HG03095 (cell line): Measurements from ENCODE around the gene GPS1.
A peak's percentile ranks its signal among the peaks of the same experiment; 100 is the strongest.
"Not testable (repeated sequence)": the region's sequence is repeated elsewhere in the genome, so short reads cannot be mapped to it uniquely, and the experiment has no call there.

ENCODE experiments used
- ATAC-seq: cut with Tn5 transposase; IDR thresholded peaks from one replicate; pipeline ENCODE4 v1.9.1; 2021; ENCODE audit warnings: moderate library complexity; ENCODE audit not compliant: unreplicated experiment

Gene GPS1

DNA sequence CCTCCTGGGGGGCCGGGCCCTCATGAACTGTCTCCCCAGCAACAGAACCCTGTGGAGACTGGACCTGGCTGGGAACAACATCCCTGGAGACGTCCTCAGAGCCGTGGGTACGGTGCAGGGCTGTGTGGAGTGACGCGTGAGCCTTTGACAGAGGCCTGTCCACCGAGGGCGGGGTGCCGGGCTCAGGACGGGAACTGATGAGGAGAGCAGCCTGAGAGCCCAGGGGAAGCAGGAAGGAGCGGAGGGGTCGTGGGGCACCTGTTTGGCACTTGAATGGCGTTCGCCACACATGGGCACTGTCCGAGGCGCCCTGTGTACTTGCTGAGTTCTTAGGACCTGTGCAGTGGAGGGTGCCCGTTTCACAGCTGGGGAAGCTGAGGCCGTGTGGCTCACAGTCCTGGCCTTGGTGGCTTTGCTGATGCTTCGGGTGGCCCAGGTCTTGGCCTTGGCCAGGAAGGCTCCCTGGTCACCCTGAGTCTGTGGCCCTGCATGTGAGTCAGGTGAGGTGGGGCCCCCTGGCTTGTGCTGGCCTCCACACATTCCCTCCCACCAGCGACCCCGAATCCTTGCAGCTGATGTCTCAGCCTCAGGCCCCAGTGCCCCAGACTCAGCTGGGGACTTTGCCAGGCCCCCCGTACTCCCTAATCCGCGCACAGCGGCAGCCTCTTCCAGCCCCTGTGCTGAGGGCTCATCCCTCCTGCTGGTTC, 26.1 kb upstream of the GPS1 start:
- ATAC-seq: no peak

- ATAC-seq: no peak
These were observed 23.5 kb upstream of the GPS1 start for GRCh38 chr17:82028246-82028645.

DNA sequence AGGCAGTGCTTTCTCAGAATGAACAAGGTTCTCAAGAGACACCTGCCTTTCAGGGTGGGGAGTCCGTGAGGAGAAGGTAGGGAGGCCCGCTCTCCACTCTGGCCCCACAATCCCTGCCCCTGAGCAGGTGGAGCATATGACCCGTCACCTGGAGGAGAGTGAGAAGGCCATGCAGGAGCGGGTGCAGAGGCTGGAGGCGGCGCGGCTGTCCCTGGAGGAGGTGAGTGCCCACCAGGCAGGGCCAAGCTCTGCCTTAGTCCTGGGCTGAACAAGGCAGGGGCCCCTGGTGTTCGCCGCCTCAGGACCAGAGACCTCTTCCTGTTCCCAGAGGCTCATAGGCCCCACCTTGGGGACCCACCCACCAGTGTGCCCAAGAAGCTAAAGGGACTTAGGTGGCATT, 22.7 kb upstream of the GPS1 start:
- ATAC-seq: no peak

DNA sequence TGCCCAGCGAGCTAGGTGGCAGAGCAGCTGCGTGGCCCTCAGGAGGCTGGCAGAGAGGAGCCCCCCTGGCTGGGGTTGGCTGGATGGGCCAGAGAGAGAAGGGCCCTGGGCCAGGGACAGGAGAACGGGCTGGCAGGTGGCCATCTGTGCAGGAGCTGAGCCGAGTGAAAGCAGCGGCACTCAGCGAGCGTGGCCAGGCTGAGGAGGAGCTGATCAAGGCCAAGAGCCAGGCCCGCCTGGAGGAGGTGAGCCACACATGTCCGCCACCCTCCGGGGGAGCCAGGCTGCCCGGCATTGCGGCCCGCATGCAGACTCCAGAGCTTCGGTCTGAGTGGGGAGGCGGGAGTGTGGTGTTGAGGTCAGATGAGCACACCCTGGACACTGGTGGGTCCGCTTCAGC, 22.3 kb upstream of the GPS1 start:
- ATAC-seq: no peak

DNA sequence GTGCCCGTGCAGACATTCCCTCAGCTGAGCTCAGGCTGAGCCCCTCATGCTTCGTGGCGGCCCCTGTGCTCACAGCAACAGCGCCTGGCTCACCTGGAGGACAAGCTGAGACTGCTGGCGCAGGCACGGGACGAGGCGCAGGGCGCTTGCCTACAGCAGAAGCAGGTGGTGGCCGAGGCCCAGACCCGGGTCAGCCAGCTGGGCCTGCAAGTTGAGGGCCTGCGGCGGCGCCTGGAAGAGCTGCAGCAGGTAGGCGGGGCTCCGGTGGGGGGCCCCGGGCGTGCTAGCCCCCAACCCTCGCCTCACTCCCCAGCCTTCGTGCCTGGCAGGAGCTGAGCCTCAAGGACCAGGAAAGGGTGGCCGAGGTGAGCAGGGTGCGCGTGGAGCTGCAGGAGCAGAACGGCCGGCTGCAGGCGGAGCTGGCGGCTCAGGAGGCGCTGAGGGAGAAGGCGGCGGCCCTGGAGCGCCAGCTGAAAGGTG, 21.7 kb upstream of the GPS1 start:
- ATAC-seq: no peak

DNA sequence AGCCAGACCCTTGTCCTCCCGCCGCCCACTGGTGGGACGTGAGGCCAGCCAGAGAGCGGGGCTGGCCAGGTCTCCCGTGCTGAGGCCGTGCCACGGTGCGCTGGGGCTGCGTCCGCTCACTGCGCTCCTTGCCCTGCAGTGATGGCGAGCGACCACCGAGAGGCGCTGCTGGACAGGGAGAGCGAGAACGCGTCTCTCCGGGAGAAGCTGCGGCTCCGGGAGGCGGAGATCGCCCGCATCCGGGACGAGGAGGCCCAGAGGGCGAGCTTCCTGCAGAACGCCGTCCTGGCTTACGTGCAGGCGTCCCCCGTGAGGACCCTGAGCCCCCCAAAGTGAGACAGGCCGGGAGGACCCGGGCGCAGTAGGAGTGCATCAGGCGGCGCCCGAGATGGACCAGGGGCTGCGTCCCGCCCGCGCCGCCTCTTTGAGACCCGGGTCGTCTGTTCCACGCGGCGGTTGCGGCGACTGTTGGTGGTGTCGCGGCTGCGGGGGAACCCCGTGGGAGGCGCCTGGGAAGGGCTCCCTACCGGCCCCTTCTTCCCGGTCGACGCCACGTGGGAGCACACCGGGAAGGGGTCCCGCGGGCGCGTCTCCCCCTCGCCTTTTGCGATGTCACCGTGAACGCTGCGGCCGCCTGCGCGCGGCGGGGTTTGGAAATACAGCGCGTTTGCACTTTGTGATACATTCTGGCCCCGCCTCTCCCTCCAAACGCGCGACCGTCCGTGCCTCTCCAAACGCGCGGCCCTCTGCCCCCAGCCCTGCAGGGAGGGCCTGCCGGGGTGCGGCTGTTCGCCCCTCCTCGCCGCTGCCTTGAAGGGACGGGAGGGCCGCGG, 21.0 kb upstream of the GPS1 start:
- peak; percentile 44 for ATAC-seq

DNA sequence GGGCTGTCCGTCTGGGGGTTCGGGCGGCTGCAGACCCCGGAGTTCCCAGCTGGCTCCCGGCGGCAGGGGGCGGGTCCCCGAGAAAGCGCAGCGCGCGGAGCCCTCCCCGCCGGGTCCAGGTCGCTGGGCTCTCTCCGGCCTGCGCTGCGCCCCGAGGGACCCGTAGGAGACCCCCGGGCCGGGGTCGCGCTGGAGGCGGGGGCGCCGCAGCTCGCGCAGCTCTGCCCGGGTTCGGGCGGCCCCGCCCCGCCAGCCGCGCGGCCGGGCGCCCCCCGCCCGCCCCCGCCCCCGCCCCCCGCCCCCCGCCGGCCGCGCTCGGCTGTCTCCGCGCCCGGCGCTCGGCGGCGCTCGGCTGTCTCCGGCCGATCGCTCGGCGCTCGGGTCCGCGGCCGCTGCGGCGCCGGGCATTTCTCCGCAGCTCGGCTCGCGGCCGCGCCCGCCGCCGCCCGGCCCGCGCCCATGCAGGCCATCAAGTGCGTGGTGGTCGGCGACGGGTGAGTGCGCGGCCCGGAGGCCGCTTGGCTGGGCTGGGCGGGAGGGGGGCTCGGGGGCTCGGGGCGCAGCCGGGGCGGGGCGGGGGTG, 20.3 kb upstream of the GPS1 start, which contains the start of gene RAC3:
Gene RAC3 (plus strand): TSS at position 376 of the 582 bp plus-strand sequence. CDS start 84 bp downstream, at position 460.
- no peak for ATAC-seq

- no peak for ATAC-seq
These were observed 19.6 kb upstream of the GPS1 start for GRCh38 chr17:82031885-82032627.

DNA sequence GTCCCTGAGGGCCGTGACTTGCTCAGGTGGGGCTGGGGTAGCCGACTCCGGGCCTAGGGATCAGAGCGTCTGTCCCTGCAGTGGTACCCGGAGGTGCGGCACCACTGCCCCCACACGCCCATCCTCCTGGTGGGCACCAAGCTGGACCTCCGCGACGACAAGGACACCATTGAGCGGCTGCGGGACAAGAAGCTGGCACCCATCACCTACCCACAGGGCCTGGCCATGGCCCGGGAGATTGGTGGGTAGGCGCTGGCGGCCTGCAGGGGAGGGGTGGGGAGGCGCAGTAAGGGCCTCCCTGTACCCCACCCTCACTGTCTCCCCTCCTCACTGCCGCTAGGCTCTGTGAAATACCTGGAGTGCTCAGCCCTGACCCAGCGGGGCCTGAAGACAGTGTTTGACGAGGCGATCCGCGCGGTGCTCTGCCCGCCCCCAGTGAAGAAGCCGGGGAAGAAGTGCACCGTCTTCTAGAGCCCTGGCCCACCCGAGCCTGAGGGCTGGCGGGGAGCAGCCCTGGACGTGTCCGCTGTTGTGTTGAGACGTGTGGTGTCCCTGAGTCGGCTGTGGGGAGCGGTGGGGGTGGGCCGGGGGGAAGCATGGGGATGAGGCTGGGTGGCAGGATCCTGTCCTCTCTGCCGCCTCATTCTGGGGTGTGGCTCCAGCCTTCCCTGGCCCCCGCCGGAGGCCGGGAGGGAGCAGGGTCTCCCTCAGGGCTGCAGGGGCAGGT, 18.2 kb upstream of the GPS1 start:
- ATAC-seq: no peak

DNA sequence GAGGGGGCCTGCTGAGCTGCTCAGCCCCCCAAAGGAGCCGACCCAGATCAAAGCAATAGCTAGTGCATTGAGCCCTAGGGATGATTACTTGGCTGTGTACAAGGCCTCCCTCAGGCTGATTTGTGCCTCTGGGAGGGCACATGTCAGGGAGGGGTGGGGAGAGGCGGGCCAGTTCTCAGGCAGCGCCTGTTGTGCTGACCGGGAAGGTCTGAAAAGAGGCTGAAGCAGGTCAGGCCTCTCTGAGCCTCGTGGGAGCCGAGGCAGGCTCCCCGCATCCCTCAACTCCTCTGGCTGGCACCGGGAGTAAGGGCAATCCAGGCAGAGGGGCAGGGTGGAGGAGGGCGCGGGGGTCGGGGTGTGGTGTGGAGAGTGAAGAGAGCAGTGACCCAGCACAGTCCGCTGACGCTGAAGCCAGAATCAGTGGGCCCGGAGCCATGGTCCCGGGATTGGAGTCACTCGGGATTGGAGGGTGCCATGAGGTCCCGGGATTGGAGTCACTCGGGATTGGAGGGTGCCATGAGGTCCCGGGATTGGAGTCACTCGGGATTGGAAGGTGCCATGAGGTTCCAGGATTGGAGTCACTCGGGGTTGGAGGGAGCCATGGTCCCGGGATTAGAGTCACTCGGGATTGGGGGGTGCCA, 17.2 kb upstream of the GPS1 start:
- no peak for ATAC-seq

- ATAC-seq: no peak
These were observed 16.2 kb upstream of the GPS1 start for GRCh38 chr17:82035488-82035887.

DNA sequence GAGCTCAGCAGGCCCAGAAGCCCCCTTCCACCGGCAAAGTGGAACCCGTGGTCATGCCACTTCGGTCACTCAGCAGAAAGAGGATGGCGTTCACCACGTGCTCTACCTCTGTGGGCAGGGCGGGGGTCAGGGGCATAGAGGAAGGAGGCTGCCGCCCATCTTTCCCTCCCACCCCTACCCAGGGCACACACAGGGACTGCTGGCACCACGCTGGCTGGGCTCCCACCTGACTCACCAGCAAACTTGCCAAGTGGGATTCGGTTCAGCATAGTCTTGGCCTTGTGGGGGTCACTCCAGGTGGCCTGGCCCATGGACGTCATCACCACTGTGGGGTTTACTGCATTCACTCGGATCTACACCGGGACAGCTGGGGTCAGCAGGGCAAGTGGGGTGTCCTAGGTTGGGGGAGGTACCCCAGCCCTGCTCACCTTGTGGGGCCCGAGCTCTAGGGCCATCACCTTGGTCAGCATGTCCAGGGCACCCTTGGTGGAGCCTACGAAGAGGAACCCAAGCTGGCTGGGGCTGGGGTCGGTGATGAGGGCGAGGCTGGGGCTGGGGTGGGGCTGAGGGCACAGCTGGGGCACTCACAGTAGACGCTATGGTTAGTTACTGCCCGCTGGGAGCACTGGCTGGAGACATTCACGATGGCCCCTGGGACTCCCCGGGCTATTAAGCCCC, 15.6 kb upstream of the GPS1 start:
- ATAC-seq: no peak

- ATAC-seq: no peak
These were observed 15.0 kb upstream of the GPS1 start for GRCh38 chr17:82036634-82037091.

DNA sequence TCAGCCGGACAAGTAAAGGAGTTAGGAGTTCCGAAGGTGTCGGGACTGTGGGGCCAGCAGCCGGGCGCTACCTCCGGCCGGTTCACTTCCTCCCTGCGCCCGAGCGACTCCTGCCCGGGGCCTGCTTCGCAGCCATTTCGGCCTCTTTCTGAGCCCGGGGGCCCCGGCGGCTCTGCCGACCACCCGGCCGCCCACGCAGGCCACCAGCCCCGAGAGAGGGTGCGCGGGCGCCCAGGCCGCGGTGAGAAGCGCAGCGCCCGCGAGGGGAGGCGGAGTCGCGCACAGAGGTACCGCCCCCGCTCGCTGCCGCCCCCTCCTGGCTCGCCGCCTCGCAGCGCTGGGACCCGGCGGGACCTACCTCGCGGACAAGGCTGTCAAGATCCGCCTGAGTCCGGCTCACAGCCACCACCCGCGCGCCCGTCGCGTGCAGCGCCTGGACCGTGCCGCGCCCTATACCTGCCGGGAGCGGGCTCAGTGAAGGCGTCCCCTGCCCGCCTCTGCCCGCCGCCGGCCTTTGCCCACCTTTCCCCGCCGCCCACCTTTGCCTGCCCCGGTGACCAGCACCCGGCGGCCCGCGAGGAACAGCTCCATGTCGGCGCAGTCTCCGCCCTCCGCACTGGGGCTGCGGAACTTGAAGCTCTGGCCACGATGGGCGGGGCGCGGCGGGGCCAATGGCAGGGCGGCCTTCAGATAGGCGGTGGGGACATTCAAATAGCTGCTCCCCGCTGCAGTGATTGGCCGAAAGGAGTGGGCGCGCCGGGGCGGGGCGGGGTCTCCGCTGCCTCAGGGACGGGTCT, 14.4 kb upstream of the GPS1 start, which contains the start of gene DCXR:
Gene DCXR (minus strand): TSS at position 606 of the 797 bp plus-strand sequence. CDS start 15 bp downstream, at position 591.
- peak; percentile 90 for ATAC-seq

- no peak for ATAC-seq
These were observed 13.9 kb upstream of the GPS1 start for GRCh38 chr17:82037889-82038195.

- ATAC-seq: not testable (repeated sequence)
These were observed 12.8 kb upstream of the GPS1 start for GRCh38 chr17:82038796-82039409.

- ATAC-seq: no peak
These were observed 11.9 kb upstream of the GPS1 start for GRCh38 chr17:82039695-82040299.
